Tibial nerve (tissue), 4 donors: ENCODE results near the gene FAM222A. TPM values are rescaled to one million over a fixed set of nuclear protein-coding genes. Genes with fewer than 3 reads are reported as not detected.

Source experiments
- DNase-seq, 2 donors: peaks; one replicate each; pipeline ENCODE4 v3.0.0-alpha.2; 2019; ENCODE audit warnings: low spot score in 2 of 2
- H3K27ac ChIP-seq, 4 donors: fragments of 200-600 bp; sonication (generic) in 3 of 4; one replicate each; pipeline ENCODE4 v1.5.1; 2017 to 2019; ENCODE audit warnings: mild to moderate bottlenecking in 1 of 4
- H3K27me3 ChIP-seq, 2 donors: fragments of 200-600 bp; sonication (generic) in 1 of 2; one replicate each; pipeline versions ENCODE4 v1.5.1 to v1.6.0; 2017 to 2019
- H3K36me3 ChIP-seq, 3 donors: fragments of 200-600 bp; sonication (generic); one replicate each; pipeline ENCODE4 v1.5.1; 2018 to 2019
- H3K4me1 ChIP-seq, 4 donors: fragments of 200-600 bp; sonication (generic) in 3 of 4; one replicate each; pipeline ENCODE4 v1.5.1; 2017 to 2019
- H3K4me3 ChIP-seq, 4 donors: fragments of 200-600 bp; sonication (generic) in 3 of 4; one replicate each; pipeline ENCODE4 v1.5.1; 2017 to 2019; ENCODE audit warnings: mild to moderate bottlenecking in 1 of 4, moderate library complexity in 1 of 4
- H3K9me3 ChIP-seq, 4 donors: fragments of 200-600 bp; sonication (generic) in 3 of 4; one replicate each; pipeline ENCODE4 v1.5.1; 2017 to 2019
- CTCF ChIP-seq, 5 experiments: fragments of 200-600 bp in 3 of 5; fragments of 450-650 bp in 2 of 5; sonication (generic) in 3 of 5; IDR thresholded peaks; one replicate each; pipeline ENCODE4 v1.5.1; 2016 to 2019; ENCODE audit warnings: antibody characterized with exemption in 5 of 5, mild to moderate bottlenecking in 3 of 5, moderate library complexity in 2 of 5
- EP300 ChIP-seq, 2 donors: sonication (generic); formaldehyde crosslinking; IDR thresholded peaks; one replicate each; pipeline ENCODE4 v1.6.1; 2017; ENCODE audit warnings: antibody characterized with exemption in 2 of 2, mild to moderate bottlenecking in 1 of 2
- POLR2A ChIP-seq, 2 donors: fragments of 450-650 bp; IDR thresholded peaks; one replicate each; pipeline ENCODE4 v1.6.1; 2017; ENCODE audit warnings: antibody characterized with exemption in 2 of 2, mild to moderate bottlenecking in 2 of 2, moderate library complexity in 2 of 2
- WGBS, 2 donors: methylation state at CpG; one replicate each; pipeline ENCODE4 v1.1.5; 2018; 5-methylcytosine and 5-hydroxymethylcytosine counted together
- total RNA-seq, 4 donors: library from RNA; depleted of rRNA; stranded (reverse); fragments of >200 nt; gene quantifications; one replicate each; pipeline ENCODE4 v1.1.0, GENCODE V29; 2016

The FAM222A gene
- total RNA-seq, 4 donors from 2014 or later = 1.3 to 3.3 (median 1.9) TPM

- no peak for DNase-seq
- Histone ChIP-seq H3K4me3 (no peak overlapping the region), H3K27me3 (no peaks in the 10 kb centered on the region), H3K4me1 (peaks cover 0 to 37% (median 5%) of the 10 kb centered on the region in 4 donors), H3K36me3 (peaks cover 0 to 16% (median 0%) of the 10 kb centered on the region in 3 donors), H3K9me3 (no peaks in the 10 kb centered on the region), H3K27ac (peak overlapping the region in 1 of 4 donors; percentile 60)
- 49 to 54% methylated on average over 12 of the region's 12 CpGs for WGBS, 2 donors
- TF ChIP-seq CTCF (IDR thresholded peaks at IDR 0.05) (no peak), POLR2A (IDR thresholded peaks at IDR 0.05) (no peak), EP300 (IDR thresholded peaks at IDR 0.05) (no peak)
These were observed 59.1 kb downstream of the FAM222A start for GRCh38 chr12:109772622-109773321.

- Histone ChIP-seq H3K36me3 (peaks cover 0 to 9% (median 0%) of the 10 kb centered on the region in 3 donors), H3K27me3 (no peaks in the 10 kb centered on the region), H3K27ac (peak overlapping the region in 1 of 4 donors; percentile 60), H3K4me3 (peak overlapping the region in 1 of 4 donors; percentile 14), H3K4me1 (peaks cover 0 to 37% (median 5%) of the 10 kb centered on the region in 4 donors), H3K9me3 (peaks cover 0 to 2% (median 0%) of the 10 kb centered on the region in 4 donors)
- DNase-seq = no peak
- no peak for TF ChIP-seq POLR2A (IDR thresholded peaks at IDR 0.05)
- peak in 1 of 2 donors; percentile 10 for TF ChIP-seq EP300 (IDR thresholded peaks at IDR 0.05)
- TF ChIP-seq CTCF (IDR thresholded peaks at IDR 0.05) = no peak
- 31 to 32% methylated on average over 21 of the region's 21 CpGs for WGBS, 2 donors
These were observed 59.9 kb downstream of the FAM222A start for GRCh38 chr12:109773384-109774011.

GRCh38 chr12:109775172-109775881 lies 61.7 kb downstream of the FAM222A start:
- Histone ChIP-seq H3K4me3 (no peak overlapping the region), H3K27ac (no peak overlapping the region), H3K36me3 (no peaks in the 10 kb centered on the region), H3K27me3 (no peaks in the 10 kb centered on the region), H3K9me3 (peaks cover 0 to 17% (median 0%) of the 10 kb centered on the region in 4 donors), H3K4me1 (peaks cover 0 to 26% (median 2%) of the 10 kb centered on the region in 4 donors)
- WGBS, 2 donors = 24 to 26% methylated on average over 10 of the region's 10 CpGs
- peak; percentile 54 to 68 for DNase-seq
- peak; percentile 70 to 88 (median 81) for TF ChIP-seq CTCF (IDR thresholded peaks at IDR 0.05)
- TF ChIP-seq EP300 (IDR thresholded peaks at IDR 0.05) = no peak

- 48 to 60% methylated on average over 9 of the region's 9 CpGs for WGBS, 2 donors
These were observed 63.0 kb downstream of the FAM222A start for GRCh38 chr12:109776624-109777023.

More at GRCh38 chr12:109776624-109777023, 63.0 kb downstream of the FAM222A start:
- peaks cover 0 to 20% (median 0%) of the 10 kb centered on the region in 4 donors for H3K4me1 ChIP-seq
- no peak for TF ChIP-seq EP300 (IDR thresholded peaks at IDR 0.05)
- TF ChIP-seq POLR2A (IDR thresholded peaks at IDR 0.05) = no peak
- TF ChIP-seq CTCF (IDR thresholded peaks at IDR 0.05) = no peak
- no peaks in the 10 kb centered on the region for H3K27me3 ChIP-seq
- no peak for DNase-seq
- H3K4me3 ChIP-seq = no peak overlapping the region
- peak overlapping the region in 1 of 4 donors; percentile 27 for H3K27ac ChIP-seq
- H3K36me3 ChIP-seq = no peaks in the 10 kb centered on the region
- peaks cover 0 to 17% (median 0%) of the 10 kb centered on the region in 4 donors for H3K9me3 ChIP-seq
